Iris pigment epithelial cell (primary cell): ENCODE data around the gene CCDC90B.
"Not testable (repeated sequence)": the region's sequence is repeated elsewhere in the genome, so short reads cannot be mapped to it uniquely, and the experiment has no call there.

Source experiments
- DNase-seq: peaks from one replicate; pipeline ENCODE4 v3.0.0-alpha.2; 2011; ENCODE audit warnings: low read depth

Gene CCDC90B

DNA sequence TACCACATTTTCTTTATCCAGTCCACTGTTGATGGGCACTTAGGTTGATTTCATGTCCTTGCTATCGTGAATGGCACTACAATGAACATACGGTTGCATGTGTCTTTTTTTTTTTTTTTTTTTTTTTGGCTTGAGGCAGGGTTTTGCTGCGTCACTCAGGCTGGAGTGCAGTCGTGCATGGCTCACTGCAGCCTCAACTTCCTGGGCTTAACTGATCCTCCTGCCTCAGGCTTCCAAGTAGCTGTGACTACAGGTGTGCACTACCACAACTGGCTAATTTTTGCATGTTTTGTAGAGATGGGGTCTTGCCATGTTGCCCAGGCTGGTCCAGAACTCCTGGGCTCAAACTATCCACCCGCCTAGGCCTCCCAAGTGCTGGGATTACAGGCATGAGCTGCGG, 1.5 kb upstream of the CCDC90B start:
- no peak for DNase-seq

DNA sequence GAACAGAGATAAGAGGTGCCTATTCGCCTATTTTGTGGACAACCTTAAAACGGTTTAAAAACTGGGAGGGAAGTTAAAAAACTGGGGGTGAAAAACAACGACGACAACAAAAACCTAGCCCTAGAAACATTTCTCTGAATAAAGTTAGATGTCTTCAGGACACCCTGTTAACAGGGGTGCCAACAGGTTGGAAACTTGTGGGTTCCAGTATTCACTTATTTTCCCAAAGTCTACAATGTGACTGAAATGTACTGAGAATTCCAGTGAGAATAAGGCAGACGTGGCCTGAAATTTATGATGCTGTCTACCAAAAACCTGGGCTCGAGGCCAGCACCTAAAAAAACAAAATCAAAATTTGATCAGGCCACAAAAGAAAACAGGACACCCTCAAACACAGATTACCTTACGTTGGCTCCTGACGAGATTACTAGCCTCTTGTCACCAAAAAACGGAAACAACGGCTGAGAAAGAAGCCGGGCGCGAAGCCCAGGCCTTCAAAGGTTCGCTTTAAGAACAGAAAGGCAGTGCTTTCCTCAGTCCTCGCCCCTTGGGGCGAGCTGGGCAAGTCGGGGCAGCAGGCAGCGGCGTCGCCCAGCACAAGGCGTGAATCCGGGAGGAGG, 906 bp downstream of the CCDC90B start:
- no peak for DNase-seq

DNA sequence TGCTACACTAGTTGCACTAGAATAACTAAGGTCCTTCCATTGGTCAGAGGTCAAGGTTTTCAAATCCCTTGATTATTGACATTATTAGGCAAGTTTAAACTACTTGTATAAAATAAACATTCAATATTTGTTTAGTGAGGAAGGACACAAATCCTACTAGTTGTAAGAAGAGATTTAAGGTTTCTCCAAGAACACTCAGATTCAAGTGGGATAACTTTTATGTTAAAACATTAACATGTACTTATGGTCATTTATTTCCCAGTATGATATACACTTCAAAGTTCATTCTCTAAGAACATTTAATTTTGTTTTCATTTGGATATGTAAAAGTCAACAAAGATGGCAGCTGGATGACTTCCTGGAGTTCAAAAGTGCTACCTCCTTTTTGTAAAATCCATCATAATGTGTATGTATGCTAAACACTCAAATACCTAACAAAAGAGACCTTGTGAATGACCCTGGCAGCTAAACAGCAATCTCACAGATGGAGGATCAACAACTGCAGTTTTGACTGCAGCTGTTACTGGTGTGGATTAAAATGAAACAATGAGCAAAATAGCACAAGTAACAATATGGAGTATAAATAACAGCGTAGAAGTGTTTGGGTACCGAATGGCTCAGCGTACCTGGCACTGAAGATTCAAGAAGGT, 1.5 kb downstream of the CCDC90B start:
- DNase-seq = no peak

DNA sequence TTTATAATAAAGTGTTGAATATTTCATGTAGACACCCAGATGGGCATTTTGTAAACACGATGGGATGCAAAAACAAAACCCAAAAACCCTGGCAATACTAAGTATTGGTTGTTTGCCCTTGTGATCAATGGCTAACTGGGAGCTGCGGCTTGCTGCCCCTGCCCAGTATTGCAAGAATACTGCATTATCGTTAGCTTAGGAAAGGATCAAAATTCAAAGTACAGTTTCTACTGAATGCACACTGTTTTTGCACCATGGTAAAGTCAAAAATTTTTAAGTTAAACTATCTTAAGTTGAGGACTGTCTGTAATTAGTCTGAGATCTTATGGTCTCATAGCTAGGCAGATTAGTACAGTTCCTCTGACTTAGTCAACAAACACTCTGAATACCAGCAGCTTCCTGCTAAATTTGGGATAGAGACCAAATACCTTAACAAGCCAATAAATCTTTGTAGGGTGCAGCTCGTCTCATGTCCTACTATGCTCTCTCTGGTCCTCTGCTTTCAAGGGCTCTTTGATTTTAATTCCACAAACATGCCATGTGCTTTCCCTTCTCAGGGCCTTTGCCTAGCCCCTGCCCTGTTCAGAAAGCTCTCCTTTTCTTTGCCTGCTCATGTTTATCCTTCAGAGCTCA, 4.0 kb downstream of the CCDC90B start:
- DNase-seq = no peak

DNA sequence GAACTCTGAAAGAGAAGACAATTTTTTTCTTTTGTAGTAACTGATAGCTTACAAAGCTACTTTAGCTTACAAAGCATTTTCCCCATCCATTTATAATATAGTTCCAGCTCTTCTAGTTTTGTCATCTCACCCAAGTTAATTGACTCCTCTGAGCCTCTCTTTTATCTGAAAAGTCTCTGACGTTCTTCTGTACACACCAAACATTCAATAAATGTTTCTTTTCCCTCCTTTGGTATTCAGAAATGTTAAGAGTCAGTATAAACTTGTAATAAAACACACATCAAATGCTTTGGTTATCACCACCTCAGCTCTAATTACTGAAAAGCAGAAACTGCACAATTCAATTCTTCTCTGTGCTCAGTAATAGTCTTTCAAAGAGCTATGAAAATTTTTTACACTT, 5.9 kb downstream of the CCDC90B start:
- peak; percentile 67 for DNase-seq

DNA sequence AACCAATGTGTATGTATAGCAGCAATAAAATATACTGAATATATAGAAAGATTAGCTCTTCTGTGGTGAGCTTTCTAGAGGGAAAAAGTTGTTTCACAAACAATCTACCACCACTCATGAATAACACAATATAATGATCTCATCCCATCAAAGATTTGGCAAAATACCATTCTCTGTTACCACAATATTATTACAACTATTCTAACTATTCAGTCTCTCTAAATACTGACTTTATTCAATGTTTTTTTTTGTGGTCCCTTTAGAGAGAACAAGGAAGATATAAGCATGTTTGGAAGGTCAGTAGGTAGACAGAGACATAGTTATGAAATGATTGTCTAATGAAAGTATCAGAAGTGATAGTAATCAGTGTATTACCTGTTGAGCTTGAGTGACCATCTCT, 7.8 kb downstream of the CCDC90B start:
- peak; percentile 80 for DNase-seq

DNA sequence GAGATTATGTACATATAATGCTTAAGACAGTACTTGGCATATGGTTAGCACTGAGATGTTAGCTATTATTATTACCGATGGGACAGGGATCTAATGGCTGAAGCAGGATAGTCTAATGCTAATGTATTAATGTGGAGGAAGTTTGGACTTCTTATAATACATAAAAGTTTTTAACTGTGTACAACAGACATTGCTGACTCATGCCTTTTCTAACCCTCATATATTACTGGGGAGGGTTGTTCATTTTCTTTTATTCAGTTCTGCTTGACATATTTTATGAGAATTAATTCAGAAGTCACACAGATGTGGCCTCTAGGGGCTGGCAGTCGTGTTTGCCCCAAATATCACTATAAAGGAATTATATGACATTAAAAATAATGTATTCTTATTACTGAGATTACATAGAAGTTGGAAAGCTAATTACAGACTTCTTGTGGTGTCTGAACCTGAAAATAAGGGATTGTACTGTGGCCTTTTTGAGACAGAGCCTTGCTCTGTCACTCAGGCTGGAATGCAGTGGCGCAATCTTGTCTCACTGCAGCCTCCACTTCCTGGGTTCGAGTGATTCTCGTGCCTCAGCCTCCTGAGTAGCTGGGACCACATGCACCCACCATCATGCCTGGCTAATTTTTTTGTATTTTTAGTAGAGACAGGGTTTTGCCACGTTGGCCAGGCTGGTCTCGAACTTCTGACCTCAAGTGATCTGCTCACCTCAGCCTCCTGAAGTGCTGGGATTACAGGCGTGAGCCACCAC, 10.1 kb downstream of the CCDC90B start:
- no peak for DNase-seq

DNA sequence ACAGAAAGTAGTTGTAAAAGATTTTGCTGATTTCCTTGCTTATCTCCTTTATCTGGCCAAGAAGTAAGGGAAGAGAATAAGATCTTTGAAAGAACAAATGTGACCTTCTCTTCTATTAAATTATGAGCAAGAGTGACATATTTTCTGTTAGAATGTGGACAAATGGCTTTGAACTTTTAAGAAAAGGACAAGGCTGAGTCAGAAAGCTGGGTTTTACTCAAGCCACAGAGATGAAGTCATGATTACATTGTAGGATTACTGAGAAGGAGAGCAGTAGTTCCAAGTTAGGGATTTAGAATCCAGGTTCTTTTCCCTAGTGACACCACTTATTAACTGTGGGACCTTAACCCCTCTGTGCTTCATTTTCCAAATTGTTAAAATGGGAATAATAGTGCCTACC, 13.5 kb downstream of the CCDC90B start:
- DNase-seq = peak; percentile 86

DNA sequence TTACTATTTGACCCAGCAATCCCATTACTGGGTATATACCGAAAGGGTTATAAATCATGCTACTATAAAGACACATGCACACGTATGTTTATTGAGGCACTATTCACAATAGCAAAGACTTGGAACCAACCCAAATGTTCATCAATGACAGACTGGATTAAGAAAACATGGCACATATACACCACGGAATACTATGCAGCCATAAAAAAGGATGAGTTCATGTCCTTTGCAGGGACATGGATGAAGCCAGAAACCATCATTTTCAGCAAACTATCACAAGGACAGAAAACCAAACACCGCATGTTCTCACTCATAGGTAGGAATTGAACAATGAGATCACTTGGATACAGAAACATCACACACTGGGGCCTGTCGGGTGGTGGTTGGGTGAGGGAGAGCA, 14.4 kb downstream of the CCDC90B start:
- not testable (repeated sequence) for DNase-seq

DNA sequence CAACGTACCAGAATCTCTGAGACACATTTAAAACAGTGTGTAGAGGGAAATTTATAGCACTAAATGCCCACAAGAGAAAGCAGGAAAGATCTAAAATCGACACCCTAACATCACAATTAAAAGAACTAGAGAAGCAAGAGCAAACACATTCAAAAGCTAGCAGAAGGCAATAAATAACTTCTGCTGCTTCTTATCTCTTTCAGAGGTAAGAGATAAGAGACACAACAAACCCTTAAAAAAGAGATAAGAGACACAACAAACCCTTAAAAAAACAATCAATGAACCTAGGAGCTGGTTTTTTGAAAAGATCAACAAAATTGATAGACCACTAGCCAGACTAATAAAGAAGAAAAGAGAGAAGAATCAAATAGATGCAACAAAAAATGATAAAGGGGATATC, 17.1 kb downstream of the CCDC90B start:
- not testable (repeated sequence) for DNase-seq

DNA sequence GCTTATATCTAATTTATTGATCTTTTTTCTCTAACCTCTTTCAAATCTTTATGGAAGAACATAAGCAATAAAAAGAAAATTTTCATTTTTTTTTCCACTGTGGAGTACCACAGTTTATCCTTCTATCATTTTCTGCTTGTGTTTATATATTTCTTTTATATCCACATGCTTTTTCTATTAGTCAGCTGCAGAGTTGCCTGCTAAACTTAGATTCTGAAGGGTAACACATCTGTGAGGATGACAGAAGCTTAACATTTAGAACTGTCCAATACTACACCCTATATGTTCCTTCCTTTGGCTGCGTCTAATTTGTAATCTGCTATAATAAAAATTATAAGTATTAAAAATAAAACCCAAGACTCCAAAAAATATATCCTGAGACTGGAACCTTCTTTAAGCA, 20.8 kb downstream of the CCDC90B start:
- peak; percentile 44 for DNase-seq

DNA sequence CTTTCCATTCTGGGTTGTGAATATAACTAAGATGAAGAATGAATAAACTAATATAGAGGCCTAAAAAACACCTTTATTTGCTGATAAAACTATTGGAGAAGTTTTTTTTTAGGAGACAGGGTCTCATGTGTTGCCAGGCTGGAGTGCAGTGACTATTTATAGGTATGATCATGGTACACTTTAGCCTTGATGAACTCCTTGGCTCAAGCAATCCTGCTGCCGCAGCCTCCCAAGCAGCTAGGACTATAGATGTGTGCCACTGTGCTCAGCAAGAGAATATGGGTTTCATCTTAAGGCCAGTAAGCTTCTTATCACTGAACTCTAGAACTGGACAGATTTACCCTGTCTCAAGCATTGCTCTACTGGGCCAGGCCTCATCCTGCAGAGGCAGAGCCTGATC, 26.6 kb downstream of the CCDC90B start:
- DNase-seq = no peak

DNA sequence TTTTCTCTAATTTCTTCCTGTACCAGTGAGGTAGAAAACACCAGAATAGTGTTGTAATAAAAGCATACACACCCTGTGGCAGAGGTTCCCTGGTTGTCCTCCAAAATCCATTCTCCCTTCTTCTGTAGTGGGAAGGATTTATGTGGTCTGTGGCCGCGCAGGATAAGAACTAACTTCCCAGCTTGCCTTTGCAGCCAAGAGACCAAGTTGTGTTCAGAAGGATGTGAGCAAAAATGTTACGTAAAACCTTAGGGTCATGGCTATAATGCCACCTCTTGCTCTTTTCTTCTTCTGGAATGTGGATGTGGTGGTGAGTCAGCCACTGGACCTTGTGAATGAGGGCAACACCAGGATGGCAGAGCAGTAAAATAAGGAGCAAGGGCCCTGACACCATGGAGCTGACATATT, 28.4 kb downstream of the CCDC90B start:
- DNase-seq = peak; percentile 84

DNA sequence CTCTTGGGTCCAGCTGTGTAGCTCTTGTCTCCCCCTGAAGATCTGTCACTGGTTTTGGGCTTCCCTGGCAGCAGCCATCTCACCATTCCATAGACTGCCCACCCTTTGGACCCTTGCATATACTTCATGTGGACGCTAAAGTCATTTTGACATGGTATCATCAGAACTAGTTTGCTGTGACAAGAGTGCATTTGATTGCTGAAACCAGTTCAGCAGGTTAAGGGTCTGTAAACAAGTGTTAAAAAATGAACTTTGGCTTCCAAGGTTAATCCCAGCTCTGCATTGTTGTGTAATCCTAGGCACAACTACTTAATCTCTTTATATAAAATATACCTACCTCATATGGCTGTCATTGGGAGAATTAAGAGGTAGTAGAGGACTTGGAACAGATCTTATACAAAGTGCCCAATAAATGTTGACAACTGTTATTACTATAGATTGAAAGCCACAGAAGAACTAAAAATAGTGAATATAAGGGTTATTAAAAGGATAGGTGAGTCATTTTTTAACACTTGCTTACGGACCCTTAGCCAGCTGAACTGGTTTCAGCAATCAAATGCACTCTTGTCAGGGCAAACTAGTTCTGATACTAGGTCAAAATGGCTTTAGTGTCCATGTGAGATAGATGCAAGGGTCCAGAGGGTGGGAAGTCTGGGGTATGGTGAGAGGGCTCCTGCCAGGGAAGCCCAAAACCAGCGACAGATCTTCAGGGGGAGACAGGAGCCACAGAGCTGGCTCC, 29.4 kb downstream of the CCDC90B start:
- no peak for DNase-seq

DNA sequence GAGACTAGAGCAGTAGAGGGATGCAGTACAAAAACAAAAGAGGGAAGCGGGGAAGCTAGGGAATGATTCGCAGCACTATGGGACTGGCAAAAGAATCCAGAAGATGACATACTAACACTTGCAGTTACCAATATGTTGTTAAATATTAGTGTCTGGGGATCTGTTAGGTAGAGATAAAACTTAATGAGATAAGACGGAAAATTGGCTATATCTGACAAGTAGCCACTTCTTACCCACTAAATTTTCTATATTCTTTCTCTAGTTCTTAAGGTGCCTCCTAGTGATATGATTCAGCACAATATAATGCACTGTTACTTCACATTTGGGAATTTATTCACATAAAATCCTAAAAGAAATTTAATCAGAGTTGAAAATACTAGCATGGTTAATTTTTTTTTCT, 30.8 kb downstream of the CCDC90B start:
- DNase-seq = no peak

DNA sequence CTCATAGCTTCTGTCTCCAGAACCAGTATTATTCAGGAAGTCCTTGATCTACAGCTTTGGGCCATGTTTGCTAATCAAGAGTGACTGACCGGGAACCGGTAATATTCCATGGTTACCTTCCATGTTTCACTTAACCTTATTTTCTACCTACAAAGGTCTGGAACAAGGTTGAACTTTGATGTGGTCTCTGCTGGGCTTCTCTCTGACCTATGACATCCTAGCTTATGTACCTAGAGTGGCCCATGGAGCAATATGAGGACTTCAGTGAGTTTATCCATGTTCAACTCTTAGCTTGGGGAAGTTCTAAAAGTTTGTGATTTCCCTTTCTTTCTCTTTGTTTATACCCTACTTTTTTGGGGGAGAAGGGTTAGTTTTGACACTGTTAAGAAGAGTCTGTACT, 33.2 kb downstream of the CCDC90B start:
- DNase-seq = no peak

DNA sequence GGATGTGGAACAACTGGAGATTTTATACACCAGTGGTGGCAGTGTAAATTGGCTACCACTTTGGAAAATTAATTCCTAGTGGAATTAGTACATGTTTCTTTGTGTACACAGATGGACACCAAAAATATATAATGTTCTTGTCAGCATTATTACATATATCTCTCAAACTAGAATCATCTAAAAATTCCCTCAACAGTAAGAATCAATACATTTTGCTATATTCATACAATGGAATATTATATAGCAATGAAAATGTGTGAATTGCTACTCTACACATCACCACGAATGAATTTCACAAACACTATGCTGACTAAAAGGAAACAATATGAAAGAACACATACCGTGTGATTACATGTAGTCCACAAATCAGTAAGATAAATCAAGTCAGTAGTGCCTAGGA, 33.9 kb downstream of the CCDC90B start:
- DNase-seq = no peak

DNA sequence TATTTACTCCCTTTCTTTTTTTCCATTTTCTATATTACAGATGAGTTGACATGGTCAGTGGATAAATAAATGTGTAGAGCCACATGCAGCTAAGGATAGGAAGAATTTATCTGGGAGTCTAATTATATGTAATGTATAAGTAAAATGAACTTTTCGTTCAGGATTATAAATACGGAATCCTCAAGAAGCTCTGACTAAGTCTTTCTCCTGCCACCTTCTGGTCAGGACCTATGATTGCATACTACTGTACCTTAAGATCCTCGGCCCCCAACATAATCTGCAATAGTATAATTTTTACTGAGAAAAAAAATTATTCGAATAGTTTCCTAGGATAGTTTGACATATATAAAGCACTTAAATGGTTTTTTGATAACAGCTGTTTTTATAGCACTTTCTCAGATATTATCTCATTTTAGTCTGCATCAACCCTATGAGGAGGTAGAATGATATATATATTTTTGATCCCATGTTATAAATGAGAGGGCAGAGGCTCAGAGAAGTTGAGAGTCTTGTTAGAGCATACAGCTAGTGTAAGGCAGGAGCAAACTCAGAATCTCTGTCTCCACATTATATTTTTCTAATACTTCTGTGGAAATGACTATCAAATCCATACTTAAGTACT, 36.1 kb downstream of the CCDC90B start:
- DNase-seq = peak; percentile 63

DNA sequence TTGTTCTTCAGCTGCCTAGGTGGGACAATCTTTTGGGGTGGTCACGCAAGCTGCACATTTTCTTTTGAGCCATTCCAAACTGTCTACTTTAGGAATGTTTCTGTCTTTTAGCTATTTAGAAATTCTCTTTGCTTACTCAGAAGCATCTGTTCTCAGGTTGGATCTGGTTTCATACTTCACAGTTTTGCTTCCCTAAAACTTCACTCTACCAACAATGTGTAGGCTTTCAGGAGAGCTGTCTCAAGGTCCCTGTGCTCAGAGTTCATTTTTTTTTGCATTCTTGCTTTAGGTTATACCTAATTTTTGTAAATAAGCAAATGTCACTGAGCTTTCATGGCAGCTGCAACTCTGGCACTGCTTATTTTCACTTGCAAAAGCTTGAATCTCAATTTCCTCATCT, 36.7 kb downstream of the CCDC90B start:
- DNase-seq = no peak

DNA sequence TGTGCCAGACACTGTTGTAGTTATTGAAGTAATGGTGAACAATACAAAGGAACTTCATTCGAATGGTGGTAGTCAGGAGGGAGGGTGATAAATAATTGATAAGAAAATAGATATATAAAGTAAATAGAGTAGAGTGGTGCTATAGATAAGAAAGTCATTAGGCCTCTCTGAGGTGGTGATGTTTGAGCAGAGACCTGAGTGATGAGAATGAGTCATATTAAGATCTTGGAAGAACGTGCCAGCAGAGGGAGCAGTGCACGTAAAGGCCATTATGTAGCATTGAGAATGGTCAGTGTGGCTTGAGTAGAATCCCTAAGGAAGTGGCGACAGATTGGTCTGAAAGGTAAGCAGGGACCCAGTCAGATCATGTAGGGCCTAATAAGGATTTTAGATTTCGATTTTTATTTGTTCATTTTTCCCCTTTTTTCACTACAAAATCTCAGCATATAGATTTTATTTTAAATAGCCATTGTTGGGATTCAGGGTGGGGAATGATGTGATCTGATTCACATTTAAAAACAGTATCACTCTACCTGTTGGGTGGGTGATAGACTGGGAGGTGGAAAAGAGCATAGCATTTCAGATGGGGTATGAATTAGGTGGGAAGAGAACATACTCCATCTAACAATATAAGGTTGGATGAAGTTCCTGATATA, 44.7 kb downstream of the CCDC90B start:
- peak; percentile 76 for DNase-seq

DNA sequence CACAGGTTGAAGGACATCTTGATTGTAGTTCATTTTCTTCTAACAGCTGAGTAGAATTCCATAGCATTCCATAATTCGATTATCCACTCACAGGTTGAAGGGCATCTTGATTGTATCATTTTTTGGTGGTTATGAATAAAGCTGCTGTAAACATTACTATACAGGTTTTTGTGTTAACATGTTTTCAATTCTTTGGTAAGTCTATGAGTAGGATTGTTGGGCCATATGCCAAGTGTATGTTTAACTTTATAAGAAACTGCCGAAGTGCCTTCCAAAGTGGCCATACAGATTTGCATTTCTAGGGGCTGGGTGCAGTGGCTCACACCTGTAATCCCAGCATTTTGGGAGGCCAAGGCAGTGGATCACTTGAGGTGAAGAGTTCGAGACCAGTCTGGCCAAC, 48.1 kb downstream of the CCDC90B start:
- DNase-seq = peak; percentile 58
